HG03066 (cell line): ENCODE measurements around the gene NFATC1.
"Not testable (repeated sequence)": the region's sequence is repeated elsewhere in the genome, so short reads cannot be mapped to it uniquely, and the experiment has no call there.

Source experiments
- ATAC-seq: cut with Tn5 transposase; IDR thresholded peaks from one replicate; pipeline ENCODE4 v1.9.1; 2021; ENCODE audit warnings: low read depth; ENCODE audit not compliant: unreplicated experiment

NFATC1 gene

DNA sequence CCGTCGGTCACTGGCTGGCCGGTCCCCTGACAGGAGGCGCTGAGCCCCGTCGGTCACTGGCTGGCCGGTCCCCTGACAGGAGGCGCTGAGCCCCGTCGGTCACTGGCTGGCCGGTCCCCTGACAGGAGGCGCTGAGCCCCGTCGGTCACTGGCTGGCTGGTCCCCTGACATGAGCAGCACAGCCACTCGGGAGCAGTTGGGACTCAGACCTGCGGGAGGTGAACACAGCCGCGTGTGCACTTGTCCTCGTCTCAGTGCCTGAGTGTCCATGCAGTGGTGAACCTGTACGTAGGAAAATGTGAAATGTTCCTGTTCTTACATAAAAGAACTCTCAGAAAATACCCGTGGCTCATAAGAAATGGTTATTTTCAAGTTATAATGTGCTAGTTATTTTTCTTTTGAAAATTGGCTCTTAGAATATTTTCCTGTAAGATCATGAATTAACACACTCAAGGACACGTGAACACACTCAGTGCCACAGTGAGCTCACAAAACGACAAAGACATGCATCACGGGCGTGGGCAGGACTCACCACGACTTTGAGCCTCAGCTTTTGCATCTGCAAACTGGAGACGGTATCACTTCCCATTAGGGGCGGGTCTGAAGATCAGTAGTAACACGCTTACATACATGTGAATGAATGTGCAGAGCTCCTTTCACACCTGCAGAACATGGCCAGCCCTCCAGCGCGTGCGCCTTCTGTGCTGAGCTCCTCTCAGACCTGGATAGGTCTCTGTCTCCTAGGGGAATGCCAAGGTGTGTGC, 21.1 kb upstream of the NFATC1 start:
- ATAC-seq = peak; percentile 79

DNA sequence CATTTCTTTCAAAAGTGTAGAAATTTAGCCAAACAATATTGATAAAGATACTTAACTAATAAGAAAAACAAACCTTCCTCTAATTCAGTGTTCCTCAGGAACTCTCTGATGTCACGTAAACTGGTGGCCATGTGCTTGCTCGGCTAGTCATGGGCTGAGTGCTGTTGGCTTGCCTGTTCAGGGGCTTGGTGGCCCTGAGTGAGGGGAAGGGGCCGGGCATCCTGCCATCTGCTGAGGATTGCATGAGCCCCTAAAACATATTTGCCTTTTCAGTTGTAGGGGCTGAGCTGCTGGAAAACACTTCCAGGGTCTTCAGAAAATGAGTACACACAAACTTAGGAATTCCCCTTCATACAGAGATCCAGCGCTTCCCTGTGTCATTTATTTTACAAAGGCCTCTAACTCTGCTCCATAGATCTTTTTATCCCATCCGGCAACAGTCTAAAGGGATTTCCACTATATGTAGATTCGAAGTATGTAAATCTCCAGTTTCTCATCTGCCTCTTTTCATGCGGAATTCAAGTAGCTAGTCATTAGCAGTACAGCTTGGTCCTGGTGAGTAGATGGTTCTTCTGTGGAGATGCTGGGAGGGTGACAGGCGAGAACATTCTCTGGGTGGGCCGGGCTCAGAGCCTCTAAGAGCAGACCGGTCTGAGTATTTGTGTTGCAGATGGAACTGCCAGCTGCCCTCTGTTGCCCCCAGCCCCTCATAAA, 20.1 kb upstream of the NFATC1 start:
- ATAC-seq = no peak

DNA sequence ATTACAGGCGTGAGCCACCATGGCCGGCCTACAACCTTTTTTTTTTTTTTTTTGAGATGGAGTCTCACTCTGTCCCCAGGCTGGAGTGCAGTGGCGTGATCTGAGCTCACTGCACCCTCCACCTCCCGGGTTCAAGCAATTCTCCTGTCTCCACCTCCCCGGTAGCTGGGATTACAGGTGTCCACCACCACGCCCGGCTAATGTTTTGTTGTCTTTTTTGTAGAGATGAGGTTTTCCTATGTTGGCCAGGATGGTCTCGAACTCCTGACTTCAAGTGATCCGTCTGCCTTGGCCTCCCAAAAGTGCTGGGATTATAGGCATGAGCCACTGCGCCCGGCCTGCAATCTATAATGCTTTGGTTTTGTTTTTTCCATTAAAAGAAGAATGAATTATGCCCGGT, 19.1 kb upstream of the NFATC1 start:
- ATAC-seq = not testable (repeated sequence)

GRCh38 chr18:79377187-79377891, 18.4 kb upstream of the NFATC1 start:
- no peak for ATAC-seq

DNA sequence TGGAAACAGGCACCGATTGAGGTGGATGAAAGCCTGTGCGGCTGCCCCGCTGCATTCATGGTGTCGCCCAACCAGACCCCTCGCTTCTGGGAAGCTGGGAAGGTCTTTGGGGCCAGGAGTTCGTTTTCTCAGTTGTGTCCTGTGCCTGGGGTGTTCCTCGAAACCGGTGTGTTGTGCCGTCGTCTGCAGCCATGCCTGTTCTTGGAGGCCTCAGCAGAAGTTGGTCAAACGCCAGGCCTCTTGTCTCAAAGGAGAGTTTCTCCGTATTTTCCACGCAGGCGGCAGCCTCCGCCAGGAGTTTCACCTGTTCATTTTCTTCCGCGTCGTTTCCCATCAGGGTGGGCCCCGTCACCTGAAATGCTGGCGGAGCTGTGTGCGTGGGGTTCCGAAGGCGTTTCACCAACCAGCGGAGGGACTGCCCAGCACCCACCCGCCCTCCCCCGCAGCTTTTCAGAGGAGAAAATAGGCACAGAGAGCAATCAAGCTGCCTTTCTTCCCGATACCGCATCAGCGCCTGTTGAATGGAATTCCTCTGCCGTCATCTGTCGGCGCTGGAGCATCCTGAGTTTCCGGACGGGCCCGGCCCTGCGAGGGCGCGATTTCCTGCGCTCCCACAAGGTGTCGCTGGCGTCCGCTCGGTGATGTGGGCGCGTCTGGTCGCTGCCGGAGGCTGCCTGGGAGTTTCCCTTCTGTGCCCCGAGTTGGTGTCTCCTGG, 17.0 kb upstream of the NFATC1 start:
- ATAC-seq = peak; percentile 51

DNA sequence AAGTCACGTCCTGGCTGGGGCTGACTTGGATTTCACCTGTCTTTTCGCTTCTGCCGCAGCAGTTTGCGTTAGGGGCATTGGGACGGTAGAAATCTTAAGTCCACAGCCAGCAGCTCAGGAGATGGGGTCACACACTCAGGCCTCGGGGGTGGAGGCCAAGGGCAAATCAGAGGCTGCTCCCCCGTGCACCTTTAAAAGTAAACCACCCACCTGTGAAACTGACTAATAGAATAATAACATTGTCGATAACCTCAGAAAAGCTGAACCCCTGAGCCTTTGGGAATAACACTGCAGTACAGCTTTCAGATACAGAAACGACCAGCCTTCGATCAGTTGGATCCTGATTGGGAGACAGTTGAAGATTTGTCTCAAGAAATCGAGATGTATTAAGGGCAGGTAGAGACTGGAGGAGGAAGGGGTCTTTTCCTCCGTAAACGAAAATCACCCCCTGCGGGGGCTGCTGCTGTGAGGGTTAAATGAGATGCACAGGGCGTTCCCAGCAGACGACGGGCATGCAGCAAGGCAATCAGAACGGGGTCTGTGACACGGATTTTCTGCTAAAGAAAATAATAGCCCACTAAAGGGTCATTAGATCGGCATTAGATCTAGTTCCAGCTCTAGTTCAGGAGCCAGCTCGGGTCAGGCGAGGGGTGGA, 16.4 kb upstream of the NFATC1 start:
- no peak for ATAC-seq

GRCh38 chr18:79379931-79380815, 15.6 kb upstream of the NFATC1 start:
- ATAC-seq = no peak

GRCh38 chr18:79380816-79381806, 14.6 kb upstream of the NFATC1 start:
- ATAC-seq = peak; percentile 50

- no peak for ATAC-seq
Observed at GRCh38 chr18:79381811-79382311, 13.9 kb upstream of the NFATC1 start.

GRCh38 chr18:79382681-79383387, 12.9 kb upstream of the NFATC1 start:
- ATAC-seq = no peak

- no peak for ATAC-seq
Observed at GRCh38 chr18:79383388-79384056, 12.2 kb upstream of the NFATC1 start.

- ATAC-seq = no peak
Observed at GRCh38 chr18:79384151-79384807, 11.5 kb upstream of the NFATC1 start.

DNA sequence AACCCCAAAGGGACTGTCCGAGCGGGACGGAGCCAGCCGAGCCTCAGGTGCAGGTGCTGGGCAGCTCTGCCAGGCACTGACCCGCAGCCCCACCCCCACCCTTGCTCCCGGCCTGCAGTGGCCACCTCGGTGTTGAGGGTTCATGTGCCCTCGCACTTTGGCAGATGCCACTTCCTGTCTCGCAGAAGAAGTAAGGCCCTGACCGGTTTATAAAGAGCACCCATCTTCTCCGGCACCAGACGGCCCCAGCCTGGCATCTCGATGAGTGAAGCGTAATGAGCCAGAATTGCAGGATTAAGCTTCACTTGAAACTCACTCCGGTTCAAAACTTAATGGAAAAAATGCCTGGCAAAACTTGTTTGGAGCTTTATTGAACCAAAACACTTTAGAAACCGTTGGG, 10.9 kb upstream of the NFATC1 start:
- no peak for ATAC-seq

- ATAC-seq = no peak
Observed at GRCh38 chr18:79385326-79385707, 10.4 kb upstream of the NFATC1 start.

DNA sequence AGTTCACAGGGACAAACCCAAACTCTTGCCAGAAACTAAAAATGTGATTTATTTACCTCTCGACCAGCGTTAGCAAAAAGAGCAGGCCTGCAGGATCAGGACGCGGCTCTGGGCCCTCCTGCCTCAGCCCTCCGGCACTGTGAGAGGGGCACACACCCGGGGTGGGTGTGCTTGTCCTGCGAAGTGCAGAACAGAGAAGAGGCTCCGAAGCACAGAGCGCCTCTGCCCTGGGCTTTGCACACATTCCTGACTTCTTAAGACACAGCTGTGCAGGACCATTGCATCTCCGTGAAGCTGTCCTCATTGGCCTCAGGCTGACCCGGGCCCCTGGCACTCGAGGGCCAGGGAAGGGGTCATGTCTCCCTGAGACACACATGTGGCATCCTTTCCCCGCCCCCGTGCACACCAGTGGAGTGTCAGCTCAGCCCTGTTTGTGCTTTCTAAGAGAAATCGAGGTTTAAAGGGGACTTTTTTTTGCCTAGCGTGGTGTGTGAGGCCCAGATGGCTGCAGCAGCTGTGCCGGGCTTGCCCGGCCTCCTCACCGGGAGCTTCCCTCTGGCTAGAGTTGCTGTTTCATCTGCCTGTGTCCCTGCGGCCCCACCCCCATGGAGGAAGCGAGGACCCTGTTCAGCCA, 9.9 kb upstream of the NFATC1 start:
- no peak for ATAC-seq

GRCh38 chr18:79386547-79386946, 9.2 kb upstream of the NFATC1 start:
- no peak for ATAC-seq
